ENCODE results near the gene MAPK8IP2.
"Not testable (repeated sequence)": the region's sequence is repeated elsewhere in the genome, so short reads cannot be mapped to it uniquely, and the experiment has no call there.

The MAPK8IP2 gene

DNA sequence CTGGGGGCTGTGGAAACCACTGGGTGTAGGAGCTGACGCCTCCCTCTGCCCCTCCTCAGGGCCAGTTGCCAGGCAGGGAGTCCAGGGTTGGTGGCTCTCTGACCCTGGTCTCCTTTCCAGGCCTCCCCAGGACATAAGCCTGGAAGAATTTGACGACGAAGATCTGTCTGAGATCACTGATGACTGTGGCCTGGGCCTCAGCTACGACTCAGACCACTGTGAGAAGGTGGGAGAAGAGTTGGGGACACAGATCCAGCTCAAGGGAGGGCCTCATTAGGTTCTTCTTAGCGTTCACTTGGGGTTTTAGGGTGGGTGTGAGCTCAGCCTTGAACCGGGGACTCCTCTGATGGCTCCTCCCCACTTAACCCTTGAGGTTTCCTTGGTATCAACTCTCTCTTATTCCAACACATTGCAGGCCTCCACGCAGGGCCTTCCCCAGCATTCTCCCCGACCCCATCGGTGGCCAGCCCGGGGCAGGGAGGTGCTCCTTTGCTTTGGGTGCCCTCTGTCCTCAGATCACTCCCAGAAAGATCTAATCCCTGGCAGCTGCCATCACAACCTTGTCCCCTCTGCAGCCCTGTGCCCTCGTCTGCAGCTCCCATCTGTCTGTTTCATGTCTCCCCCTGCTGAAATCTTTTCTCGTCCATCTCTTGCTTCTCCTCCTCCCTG is 1.2 kb downstream of the MAPK8IP2 start:
- no peak for DNase-seq

DNA sequence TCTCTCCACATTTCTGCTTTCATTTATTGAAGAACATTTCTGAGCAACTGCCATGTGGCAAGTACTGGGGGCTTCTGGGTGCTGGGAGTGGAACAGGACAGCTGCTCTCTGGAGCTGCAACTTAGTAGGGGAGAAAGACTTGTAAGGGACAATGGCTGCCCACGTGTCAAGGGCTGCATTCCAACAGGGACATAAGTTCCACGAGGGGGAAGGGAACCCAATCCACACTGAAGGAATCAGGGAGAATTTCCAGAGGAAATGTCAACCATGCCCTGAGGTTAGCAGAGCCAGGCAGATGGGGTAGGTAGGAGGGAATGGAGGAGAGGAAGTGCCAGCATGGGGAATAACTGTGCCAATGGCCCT is 1.7 kb downstream of the MAPK8IP2 start:
- DNase-seq = no peak

GRCh38 chr22:50603511-50604255 is 3.1 kb downstream of the MAPK8IP2 start:
- DNase-seq = no peak

GRCh38 chr22:50604256-50605001 is 3.8 kb downstream of the MAPK8IP2 start:
- DNase-seq = no peak

- DNase-seq = no peak
Observed at GRCh38 chr22:50605002-50605612, 4.5 kb downstream of the MAPK8IP2 start.

- no peak for DNase-seq
Observed at GRCh38 chr22:50605613-50606074, 5.1 kb downstream of the MAPK8IP2 start.

DNA sequence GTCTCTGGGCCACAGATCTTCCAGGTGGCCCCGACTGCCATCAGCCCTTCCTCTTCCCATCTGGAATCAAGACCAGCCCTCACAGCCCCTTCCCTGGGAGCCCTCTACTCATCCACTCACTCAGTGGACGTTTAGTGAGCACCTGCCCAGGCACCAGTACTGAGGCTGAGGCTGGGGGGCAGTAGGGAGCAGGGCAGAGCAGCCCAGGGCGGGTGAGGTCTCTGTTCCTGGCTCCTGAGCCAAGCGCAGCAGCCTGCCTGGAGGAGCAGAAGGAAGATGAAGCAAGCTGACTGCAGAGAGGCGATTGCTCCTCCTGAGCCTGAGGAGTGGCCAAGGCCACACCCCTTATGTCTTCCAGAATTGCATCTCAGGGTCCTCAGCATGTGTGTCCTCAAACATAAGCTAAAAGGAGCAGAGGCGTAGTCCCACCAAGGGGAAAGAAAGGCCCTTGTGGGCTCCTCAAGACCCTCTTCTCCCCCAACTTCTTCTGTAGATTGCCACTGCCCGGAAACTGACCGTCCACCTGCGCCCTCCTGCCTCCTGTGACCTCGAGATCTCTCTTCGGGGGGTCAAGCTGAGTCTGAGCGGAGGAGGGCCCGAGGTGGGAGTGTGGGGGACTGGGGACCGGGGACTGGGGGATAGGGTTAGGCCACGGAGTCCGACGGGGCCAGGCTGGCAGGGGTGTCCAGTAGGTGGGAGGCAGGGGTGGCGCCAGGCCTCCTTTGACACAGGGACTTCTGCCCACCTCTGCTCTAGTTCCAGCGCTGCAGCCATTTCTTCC is 5.8 kb downstream of the MAPK8IP2 start:
- DNase-seq = no peak

DNA sequence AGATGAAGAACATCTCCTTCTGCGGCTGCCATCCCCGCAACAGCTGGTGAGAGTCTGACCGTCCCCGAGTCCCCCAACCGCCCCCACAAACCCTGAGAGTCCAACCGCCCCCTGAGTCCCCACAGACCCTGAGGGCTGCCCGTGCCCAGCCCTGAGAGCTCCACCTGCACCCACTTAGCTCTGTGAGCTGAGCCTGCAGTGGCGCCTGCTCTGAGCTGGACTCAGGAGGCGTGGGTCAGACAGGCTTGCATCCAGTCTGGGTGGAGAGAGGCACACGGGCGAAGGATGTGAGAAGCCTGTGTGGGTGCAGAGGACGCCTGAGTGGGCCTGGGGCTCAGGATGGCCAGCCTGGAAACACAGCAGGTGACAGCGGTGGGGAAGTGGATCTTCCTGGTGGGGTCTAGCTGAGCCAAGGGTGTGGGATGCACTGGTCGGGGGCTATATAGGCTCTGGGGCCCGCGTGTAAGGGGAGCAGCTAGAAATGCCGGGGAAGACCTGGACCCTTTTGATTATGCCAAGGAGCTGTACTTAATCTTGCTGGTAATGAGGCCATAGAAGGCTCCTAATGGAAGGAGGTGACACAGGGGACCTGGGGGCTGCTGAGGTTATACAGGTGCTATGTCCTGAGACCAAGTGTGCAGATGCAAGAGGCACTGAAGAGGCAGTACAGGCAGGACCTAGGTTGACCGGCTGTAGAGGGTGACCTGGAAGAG is 6.5 kb downstream of the MAPK8IP2 start:
- no peak for DNase-seq

- DNase-seq = no peak
Observed at GRCh38 chr22:50607659-50608020, 7.0 kb downstream of the MAPK8IP2 start.

- not testable (repeated sequence) for DNase-seq
Observed at GRCh38 chr22:50608058-50608840, 7.7 kb downstream of the MAPK8IP2 start.

DNA sequence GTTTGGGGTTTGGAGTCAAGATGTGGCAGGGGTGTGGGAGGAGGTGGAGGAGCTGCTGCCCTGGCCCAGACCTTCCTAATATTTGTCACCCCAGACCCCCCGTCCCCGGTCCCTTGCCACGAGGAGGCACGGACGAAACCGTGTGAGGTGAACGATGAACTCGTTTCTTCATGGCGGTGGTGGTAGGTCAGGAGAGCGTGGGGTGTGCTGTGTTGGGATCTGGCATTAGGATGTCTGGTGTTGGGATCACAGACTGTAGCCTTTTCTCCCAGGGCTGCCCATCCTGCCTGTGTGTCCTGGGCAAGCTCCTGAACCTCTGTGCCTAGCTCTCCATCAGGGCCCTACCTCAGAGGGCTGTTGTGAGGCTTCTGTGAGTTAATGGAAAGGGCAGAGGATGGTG is 8.4 kb downstream of the MAPK8IP2 start:
- DNase-seq = no peak

DNA sequence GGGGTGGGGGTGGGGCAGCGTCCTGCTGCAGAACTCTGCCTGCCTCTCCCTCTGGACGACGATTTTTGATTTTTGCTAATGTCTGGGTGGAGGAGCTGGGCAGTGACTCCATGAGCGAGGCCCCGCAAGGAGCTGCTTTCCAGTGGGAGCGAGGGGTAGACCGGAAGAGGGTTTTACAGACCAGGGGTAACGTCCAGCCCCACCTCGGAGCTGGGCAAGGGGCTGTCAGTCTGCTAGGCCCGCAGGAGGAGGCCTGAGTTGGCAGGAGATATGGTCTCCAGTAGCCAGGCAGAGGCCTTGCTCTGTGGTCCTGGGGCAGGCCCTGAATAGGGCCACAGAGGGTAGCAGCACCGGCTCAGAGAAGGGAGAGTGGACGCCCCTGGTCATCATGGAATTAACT is 9.0 kb downstream of the MAPK8IP2 start:
- DNase-seq = no peak

DNA sequence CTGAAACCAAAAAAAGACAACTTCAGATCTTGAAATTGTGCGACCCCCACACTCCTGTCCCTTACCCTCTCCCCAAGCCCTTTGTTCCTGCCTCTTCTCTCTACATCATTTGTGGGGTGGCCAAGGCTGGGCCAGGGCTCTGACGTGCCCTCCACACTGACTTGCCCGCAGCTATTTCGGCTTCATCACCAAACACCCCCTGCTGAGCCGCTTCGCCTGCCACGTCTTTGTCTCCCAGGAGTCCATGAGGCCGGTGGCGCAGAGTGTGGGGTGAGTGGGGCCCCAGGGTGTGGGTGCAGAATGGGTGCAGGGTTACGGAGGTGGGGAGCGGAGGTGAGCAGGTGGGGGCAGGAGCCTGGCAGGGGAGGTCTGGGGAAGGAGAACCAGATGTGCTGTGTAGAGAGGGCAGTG is 9.5 kb downstream of the MAPK8IP2 start:
- DNase-seq = no peak

DNA sequence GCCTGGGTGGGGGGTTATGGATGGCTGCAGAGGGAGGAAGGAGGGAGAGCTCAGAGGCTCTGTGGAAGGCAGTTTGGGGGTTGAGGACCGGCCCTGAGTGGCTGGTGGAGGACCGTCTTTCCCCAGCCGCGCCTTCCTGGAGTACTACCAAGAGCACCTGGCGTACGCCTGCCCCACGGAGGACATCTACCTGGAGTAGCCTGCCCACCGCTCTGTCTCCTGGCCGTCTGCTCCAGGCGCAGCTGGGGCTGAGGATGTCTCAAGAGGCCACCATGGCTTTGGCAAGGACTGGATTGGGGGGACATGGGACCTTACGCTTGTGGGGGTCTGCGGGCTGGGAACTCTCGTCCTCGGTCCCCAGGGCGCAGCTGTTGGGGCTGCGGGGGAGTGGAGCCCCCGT is 10.0 kb downstream of the MAPK8IP2 start:
- DNase-seq = no peak

DNA sequence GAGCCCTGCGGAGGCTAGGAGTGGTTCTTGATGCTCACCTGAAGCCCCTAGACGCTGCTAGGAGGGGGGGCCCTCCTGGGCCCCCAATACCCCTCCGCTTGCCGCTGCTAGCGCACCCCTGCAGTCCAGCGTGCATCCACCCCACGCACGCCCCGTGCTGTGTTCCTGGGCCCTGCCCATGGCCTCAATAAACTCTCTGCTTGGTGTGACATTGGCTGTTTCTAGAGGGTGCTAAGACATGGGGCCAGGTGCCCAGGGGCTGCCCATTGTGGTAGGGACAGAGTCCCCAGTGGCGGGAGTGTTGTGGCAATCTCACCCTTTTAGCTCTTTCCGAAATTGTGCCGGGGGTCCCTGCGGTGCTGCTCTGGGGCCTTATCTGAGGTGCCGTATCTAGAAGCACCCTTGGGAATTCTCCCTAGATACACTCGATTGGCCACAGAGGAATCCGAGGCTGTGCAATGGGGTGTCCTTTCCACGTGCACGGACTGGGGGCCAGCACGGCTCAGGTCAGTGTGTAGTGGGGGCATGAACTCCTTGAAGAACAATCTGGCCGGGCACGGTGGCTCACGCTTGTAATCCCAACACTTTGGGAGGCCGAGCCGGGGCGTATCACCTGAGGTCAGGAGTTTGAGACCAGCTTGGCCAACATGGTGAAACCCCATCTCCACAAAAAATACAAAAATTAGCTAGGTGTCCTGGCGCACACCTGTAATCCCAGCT is 10.9 kb downstream of the MAPK8IP2 start:
- no peak for DNase-seq

GRCh38 chr22:50612168-50612527 is 11.6 kb downstream of the MAPK8IP2 start:
- no peak for DNase-seq

DNA sequence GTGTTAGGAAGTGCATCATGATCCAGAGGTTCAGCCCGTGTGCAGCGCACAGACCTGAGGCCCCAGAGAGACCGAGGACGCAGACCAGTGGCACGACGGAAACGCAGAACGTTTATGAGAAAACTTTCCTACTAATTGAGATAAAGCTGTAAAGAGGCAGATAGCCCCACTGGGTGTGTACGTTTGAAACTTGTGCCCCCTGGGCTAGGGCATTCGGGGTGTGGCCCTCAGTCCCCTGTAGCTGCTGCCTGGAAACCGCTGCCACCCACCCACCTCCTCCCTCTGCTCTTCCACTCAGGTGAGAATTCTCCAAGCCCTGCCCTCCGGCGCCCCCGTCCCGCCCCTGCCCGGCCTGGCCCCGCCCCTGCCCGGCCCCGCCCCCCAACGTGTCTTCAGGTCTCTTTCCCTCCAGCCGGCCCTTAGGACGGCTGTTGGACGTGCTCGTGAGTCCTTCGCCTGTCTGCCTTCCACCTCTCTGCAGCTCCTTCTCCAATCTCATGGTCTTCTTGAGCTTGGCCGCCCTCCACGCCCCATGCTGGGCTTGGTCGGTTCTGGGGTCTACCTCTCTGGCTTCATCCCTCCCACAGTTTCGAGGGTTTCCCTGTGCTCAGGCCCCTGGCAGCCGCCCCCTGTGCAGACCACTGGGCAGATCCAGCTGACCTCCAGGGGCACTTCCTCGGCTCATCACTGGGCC is 12.1 kb downstream of the MAPK8IP2 start:
- peak; percentile 14 for DNase-seq

DNA sequence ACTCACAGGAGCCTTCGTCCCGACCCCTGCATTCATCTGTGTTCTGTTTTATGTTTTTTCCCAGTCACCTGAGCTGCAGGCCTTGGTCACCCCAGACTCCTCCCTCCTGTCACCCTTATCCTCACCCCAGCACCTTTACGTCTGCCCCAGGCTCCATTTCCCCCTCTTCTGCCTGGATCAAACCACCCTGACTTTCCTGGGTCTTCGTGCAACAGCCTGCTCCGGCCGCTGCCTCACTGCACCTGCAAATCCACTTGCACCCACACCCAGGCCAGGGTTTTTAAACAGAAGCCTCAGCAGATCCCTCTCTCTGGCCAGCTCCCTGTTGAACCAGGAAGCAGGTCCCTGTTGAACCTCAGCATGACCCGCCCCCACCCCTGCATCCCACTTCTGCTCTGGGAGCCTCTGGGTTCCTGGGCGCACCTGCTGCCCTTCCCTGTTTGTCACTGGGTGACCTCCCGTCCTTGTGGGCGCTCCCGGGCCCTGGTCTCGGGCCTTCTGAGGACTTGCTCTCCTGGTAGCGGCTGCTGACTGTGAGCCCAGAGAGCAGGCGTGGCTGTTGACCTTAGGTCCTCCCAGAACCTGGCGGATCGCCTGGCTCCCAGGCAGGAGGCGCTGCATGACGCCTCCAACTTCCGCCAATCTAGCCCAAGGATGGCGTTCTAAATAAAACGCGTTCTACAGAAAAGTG is 12.8 kb downstream of the MAPK8IP2 start:
- DNase-seq = peak; percentile 70

DNA sequence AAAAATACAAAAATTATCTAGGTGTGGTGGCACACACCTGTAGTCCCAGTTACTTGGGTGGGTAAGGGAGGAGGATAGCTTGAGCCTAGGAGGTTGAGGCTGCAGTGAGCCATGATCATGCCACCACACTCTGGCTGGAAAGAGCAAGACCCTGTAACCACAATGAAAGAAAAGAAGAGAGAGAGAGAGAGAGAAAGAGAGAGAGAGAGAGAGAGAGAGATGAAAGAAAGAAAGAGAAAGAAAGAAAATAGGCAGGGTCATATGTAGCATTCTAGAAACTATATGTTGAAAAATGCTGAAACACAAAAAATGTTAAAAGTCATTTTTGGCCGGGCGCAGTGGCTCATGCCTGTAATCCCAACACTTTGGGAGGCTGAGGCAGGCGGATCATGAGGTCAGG is 13.7 kb downstream of the MAPK8IP2 start:
- not testable (repeated sequence) for DNase-seq

Measured in NCI-H2029 (cell line).